Mesendoderm (in vitro differentiated cells): ENCODE measurements around the gene FAM219A.

Source experiments
- DNase-seq: peaks from one replicate; pipeline ENCODE4 v3.0.0; 2013
- H2AK5ac ChIP-seq: 2 replicates; pipeline ENCODE4 v1.6.1; 2013; ENCODE audit warnings: low read length, inconsistent platforms
- H2BK120ac ChIP-seq: 2 replicates; pipeline ENCODE4 v1.6.1; 2013; ENCODE audit warnings: low read depth, mild to moderate bottlenecking, low read length, moderate library complexity, mixed read lengths
- H2BK15ac ChIP-seq: replicated peaks from 2 replicates; pipeline ENCODE4 v1.6.1; 2013; ENCODE audit warnings: low read depth, mild to moderate bottlenecking, moderate library complexity
- H2BK5ac ChIP-seq: 2 replicates; pipeline ENCODE4 v1.6.1; 2013; ENCODE audit warnings: low read length, inconsistent platforms
- H3K18ac ChIP-seq: 2 replicates; pipeline ENCODE4 v1.6.1; 2013; ENCODE audit warnings: mild to moderate bottlenecking, low read length, mixed read lengths
- H3K23ac ChIP-seq: one replicate; pipeline ENCODE4 v1.6.1; 2013; ENCODE audit warnings: low read length
- H3K27ac ChIP-seq: 2 replicates; pipeline ENCODE4 v1.5.1; 2013; ENCODE audit warnings: low read depth, mild to moderate bottlenecking, inconsistent platforms, low read length, moderate library complexity
- H3K27me3 ChIP-seq: 2 replicates; pipeline ENCODE4 v1.6.1; 2013; ENCODE audit warnings: low read length, control low read depth, mild to moderate bottlenecking, inconsistent platforms; ENCODE audit not compliant: insufficient read depth, poor library complexity
- H3K36me3 ChIP-seq: 2 replicates; pipeline ENCODE4 v1.6.1; 2013; ENCODE audit warnings: low read length, inconsistent platforms; ENCODE audit not compliant: control insufficient read depth, insufficient read depth
- H3K4ac ChIP-seq: one replicate; pipeline ENCODE4 v1.6.1; 2013; ENCODE audit warnings: low read depth, mild to moderate bottlenecking, low read length, moderate library complexity
- H3K4me1 ChIP-seq: 2 replicates; pipeline ENCODE4 v1.6.1; 2013; ENCODE audit warnings: low read depth, low read length, inconsistent platforms; ENCODE audit not compliant: control insufficient read depth
- H3K4me2 ChIP-seq: 2 replicates; pipeline ENCODE4 v1.6.1; 2013; ENCODE audit warnings: low read length
- H3K4me3 ChIP-seq: 2 replicates; pipeline ENCODE4 v1.5.1; 2013; ENCODE audit warnings: mild to moderate bottlenecking, low read length
- H3K56ac ChIP-seq: one replicate; pipeline ENCODE4 v1.6.1; 2013; ENCODE audit warnings: low read length
- H3K79me1 ChIP-seq: 2 replicates; pipeline ENCODE4 v1.6.1; 2013; ENCODE audit warnings: low read length, inconsistent platforms
- H3K79me2 ChIP-seq: 2 replicates; pipeline ENCODE4 v1.6.1; 2013; ENCODE audit warnings: mild to moderate bottlenecking, low read length; ENCODE audit not compliant: control insufficient read depth, insufficient read depth
- H3K9ac ChIP-seq: 2 replicates; pipeline ENCODE4 v1.6.1; 2013; ENCODE audit warnings: low read length, inconsistent platforms
- H4K5ac ChIP-seq: one replicate; pipeline ENCODE4 v1.6.1; 2013; ENCODE audit warnings: low read length
- H4K8ac ChIP-seq: one replicate; pipeline ENCODE4 v1.6.1; 2013; ENCODE audit warnings: low read depth, mild to moderate bottlenecking, control low read depth, low read length, moderate library complexity
- whole genome bisulfite sequencing: extraction: QIAGEN DNeasy Blood & Tissue Kit; methylation state at CpG from one replicate; pipeline ENCODE4 v1.1.7; 2013; ENCODE audit warnings: low lambda C conversion rate, missing lambda C conversion rate; ENCODE audit not compliant: insufficient coverage; ENCODE audit errors: extremely low coverage; 5-methylcytosine and 5-hydroxymethylcytosine counted together

The FAM219A gene

GRCh38 chr9:34457266-34458012 is 931 bp downstream of the FAM219A start:
- Histone ChIP-seq H4K8ac (no peak overlapping the region), H3K27ac (no peak overlapping the region), H3K27me3 (peaks cover 3% of the 10 kb centered on the region), H2BK15ac (no peak overlapping the region), H3K4me2 (peak overlapping the region; percentile 34), H3K4me3 (peak overlapping the region; percentile 77), H3K36me3 (no peaks in the 10 kb centered on the region), H3K4ac (no peak overlapping the region), H3K23ac (no peak overlapping the region), H4K5ac (no peak overlapping the region), H3K18ac (no peak overlapping the region), H3K4me1 (peaks cover 9% of the 10 kb centered on the region), H3K79me1 (peaks cover 6% of the 10 kb centered on the region), H3K79me2 (no peaks in the 10 kb centered on the region), H3K56ac (peak overlapping the region; percentile 68), H2AK5ac (no peak overlapping the region), H2BK120ac (no peak overlapping the region), H3K9ac (peak overlapping the region; percentile 64), H2BK5ac (no peak overlapping the region)
- peak; percentile 86 for DNase-seq
- no CpG with 5 or more reads among the region's 48 CpGs for WGBS

DNA sequence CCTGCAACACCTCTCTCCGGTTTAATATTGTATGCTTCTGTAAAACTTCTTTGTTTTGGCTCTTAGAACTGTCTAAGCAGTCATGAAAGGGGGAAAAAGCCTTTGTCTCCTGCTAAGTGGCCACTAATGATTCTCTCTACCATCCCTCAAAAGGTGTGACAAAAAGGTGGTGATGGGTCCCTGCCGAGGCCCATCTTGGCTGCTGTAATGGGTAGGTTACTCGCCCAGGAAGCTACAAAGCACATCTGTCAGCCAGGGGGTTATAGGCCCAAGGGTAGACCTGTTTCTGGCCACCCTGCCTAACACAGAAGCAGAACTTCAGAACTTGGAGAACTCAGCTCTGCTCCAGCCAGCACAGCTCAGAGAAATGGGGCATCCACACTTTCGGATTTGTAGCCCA is 1.6 kb downstream of the FAM219A start:
- no peaks in the 10 kb centered on the region for H3K36me3 ChIP-seq
- no peak overlapping the region for H3K4me3 ChIP-seq
- no peak overlapping the region for H2BK120ac ChIP-seq
- H3K27me3 ChIP-seq: peaks cover 3% of the 10 kb centered on the region
- H3K4me2 ChIP-seq: peak overlapping the region; percentile 34
- peak overlapping the region; percentile 68 for H3K56ac ChIP-seq
- H2AK5ac ChIP-seq: no peak overlapping the region
- no peak overlapping the region for H4K5ac ChIP-seq
- no peaks in the 10 kb centered on the region for H3K79me2 ChIP-seq
- peaks cover 9% of the 10 kb centered on the region for H3K79me1 ChIP-seq
- no CpG with 5 or more reads among the region's 4 CpGs for WGBS
- H3K23ac ChIP-seq: no peak overlapping the region
- DNase-seq: peak; percentile 54
- H2BK5ac ChIP-seq: no peak overlapping the region
- peaks cover 9% of the 10 kb centered on the region for H3K4me1 ChIP-seq
- H2BK15ac ChIP-seq: no peak overlapping the region
- peak overlapping the region; percentile 64 for H3K9ac ChIP-seq
- no peak overlapping the region for H3K4ac ChIP-seq
- H4K8ac ChIP-seq: no peak overlapping the region
- H3K27ac ChIP-seq: no peak overlapping the region
- no peak overlapping the region for H3K18ac ChIP-seq

DNA sequence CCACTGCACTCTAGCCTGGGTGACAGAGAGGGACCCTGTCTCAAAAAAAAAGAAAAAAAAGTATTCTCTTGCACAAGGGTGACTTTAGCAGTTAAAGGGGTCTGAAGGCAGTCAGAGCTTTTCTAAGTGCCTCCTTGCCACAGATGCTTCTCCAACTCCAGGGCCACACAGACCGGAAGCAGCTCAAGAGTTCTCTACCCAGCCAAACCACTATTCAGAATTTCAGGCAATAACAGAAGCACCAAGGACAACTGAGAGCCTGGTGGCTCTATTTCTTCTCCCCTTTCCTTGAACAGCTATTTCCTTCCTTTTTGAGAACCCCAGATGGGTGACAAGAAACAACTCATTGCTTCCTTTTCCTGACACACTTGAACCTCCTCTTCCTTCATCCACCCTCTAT is 2.2 kb downstream of the FAM219A start:
- Histone ChIP-seq H3K36me3 (no peaks in the 10 kb centered on the region), H3K18ac (no peak overlapping the region), H4K5ac (no peak overlapping the region), H3K27me3 (peaks cover 3% of the 10 kb centered on the region), H3K4me1 (peaks cover 11% of the 10 kb centered on the region), H2BK15ac (no peak overlapping the region), H3K79me2 (no peaks in the 10 kb centered on the region), H3K9ac (peak overlapping the region; percentile 64), H3K23ac (no peak overlapping the region), H3K79me1 (peaks cover 9% of the 10 kb centered on the region), H2BK120ac (no peak overlapping the region), H3K56ac (peak overlapping the region; percentile 60), H3K4me3 (no peak overlapping the region), H3K4ac (no peak overlapping the region), H3K4me2 (no peak overlapping the region), H4K8ac (no peak overlapping the region), H2BK5ac (no peak overlapping the region), H3K27ac (no peak overlapping the region), H2AK5ac (no peak overlapping the region)
- no peak for DNase-seq
- no CpG with 5 or more reads among the region's 1 CpG for WGBS

DNA sequence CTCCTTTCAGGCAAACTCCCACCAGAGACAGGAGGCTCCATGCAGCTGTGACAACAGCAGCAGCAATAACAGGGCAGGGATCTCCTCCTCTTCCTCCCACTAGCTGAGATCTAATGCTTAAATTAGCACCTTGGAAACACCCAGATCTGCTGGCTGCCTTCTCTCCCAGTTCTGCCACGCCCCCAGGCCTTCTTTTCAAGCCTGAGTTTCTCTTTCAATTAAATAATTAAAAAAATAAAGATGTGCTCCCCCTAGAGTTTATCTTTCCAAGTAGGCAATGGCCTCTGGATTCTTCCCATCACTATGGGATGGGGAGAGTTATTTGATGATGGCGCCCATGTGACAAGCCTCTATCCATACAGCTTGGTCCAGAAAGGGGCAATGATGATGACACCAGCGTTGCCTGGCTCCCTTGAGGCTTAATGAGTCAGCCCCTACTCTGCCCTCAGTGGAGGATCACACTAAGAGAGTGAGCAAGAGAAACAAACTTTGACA is 3.8 kb downstream of the FAM219A start:
- no peak overlapping the region for H3K9ac ChIP-seq
- H3K79me1 ChIP-seq: peaks cover 11% of the 10 kb centered on the region
- no peak overlapping the region for H3K4me3 ChIP-seq
- H3K27me3 ChIP-seq: peaks cover 3% of the 10 kb centered on the region
- DNase-seq: peak; percentile 78
- no CpG with 5 or more reads among the region's 3 CpGs for WGBS
- H3K79me2 ChIP-seq: no peaks in the 10 kb centered on the region
- H3K23ac ChIP-seq: no peak overlapping the region
- no peak overlapping the region for H2BK120ac ChIP-seq
- H3K56ac ChIP-seq: no peak overlapping the region
- no peak overlapping the region for H3K4me2 ChIP-seq
- H2BK5ac ChIP-seq: no peak overlapping the region
- H4K5ac ChIP-seq: no peak overlapping the region
- H4K8ac ChIP-seq: no peak overlapping the region
- H3K4ac ChIP-seq: no peak overlapping the region
- no peak overlapping the region for H2BK15ac ChIP-seq
- H3K36me3 ChIP-seq: no peaks in the 10 kb centered on the region
- H3K18ac ChIP-seq: no peak overlapping the region
- no peak overlapping the region for H3K27ac ChIP-seq
- H3K4me1 ChIP-seq: peaks cover 16% of the 10 kb centered on the region
- H2AK5ac ChIP-seq: no peak overlapping the region

- Histone ChIP-seq H2AK5ac (no peak overlapping the region), H2BK120ac (no peak overlapping the region), H3K79me2 (no peaks in the 10 kb centered on the region), H3K4me1 (peaks cover 16% of the 10 kb centered on the region), H3K9ac (no peak overlapping the region), H3K79me1 (peaks cover 11% of the 10 kb centered on the region), H3K27me3 (no peaks in the 10 kb centered on the region), H2BK15ac (no peak overlapping the region), H3K18ac (no peak overlapping the region), H3K4me3 (no peak overlapping the region), H3K4ac (no peak overlapping the region), H3K36me3 (no peaks in the 10 kb centered on the region), H4K8ac (no peak overlapping the region), H3K27ac (no peak overlapping the region), H4K5ac (no peak overlapping the region), H2BK5ac (no peak overlapping the region), H3K23ac (no peak overlapping the region), H3K56ac (no peak overlapping the region), H3K4me2 (no peak overlapping the region)
- WGBS: 100% methylated on average over 1 of the region's 2 CpGs
- no peak for DNase-seq
Measured at GRCh38 chr9:34452568-34452967, 5.8 kb downstream of the FAM219A start.

GRCh38 chr9:34451545-34451944 is 6.8 kb downstream of the FAM219A start:
- Histone ChIP-seq H3K27me3 (no peaks in the 10 kb centered on the region), H3K9ac (peak overlapping the region; percentile 30), H4K8ac (no peak overlapping the region), H3K4me1 (peaks cover 12% of the 10 kb centered on the region), H3K4me2 (no peak overlapping the region), H4K5ac (no peak overlapping the region), H2AK5ac (no peak overlapping the region), H3K4ac (no peak overlapping the region), H3K79me1 (peaks cover 13% of the 10 kb centered on the region), H3K56ac (no peak overlapping the region), H2BK15ac (no peak overlapping the region), H3K27ac (no peak overlapping the region), H2BK5ac (no peak overlapping the region), H3K4me3 (no peak overlapping the region), H2BK120ac (no peak overlapping the region), H3K23ac (no peak overlapping the region), H3K36me3 (no peaks in the 10 kb centered on the region), H3K79me2 (no peaks in the 10 kb centered on the region), H3K18ac (no peak overlapping the region)
- DNase-seq: no peak
- no CpG with 5 or more reads among the region's 3 CpGs for WGBS
